Mucosa of gallbladder (tissue), 1 donor: ENCODE measurements around the gene ATF4. TPM values are rescaled to one million over a fixed set of nuclear protein-coding genes. Genes with fewer than 3 reads are reported as not detected.
"Not testable (repeated sequence)": the region's sequence is repeated elsewhere in the genome, so short reads cannot be mapped to it uniquely, and the experiment has no call there.

Experiments
- DNase-seq: peaks from one replicate; pipeline ENCODE4 v3.0.0-alpha.2; 2020; ENCODE audit warnings: low spot score
- total RNA-seq: library from RNA; stranded (reverse); gene quantifications from one replicate; pipeline ENCODE4 v1.2.1, GENCODE V29; 2021
- donor health status: DM: no; HTN: no; CAD: no.

Gene ATF4
- total RNA-seq, 1 donor from 2014 or later, result 248 TPM

GRCh38 chr22:39510529-39511149 is 9.7 kb upstream of the ATF4 start:
- DNase-seq, result no peak

GRCh38 chr22:39511226-39511625 is 9.1 kb upstream of the ATF4 start:
- DNase-seq, result no peak

GRCh38 chr22:39512026-39512425 is 8.3 kb upstream of the ATF4 start:
- no peak for DNase-seq

GRCh38 chr22:39513791-39514190 is 6.6 kb upstream of the ATF4 start:
- no peak for DNase-seq

GRCh38 chr22:39514373-39514973 is 5.9 kb upstream of the ATF4 start:
- DNase-seq, result peak; percentile 60

GRCh38 chr22:39515266-39516050 is 4.9 kb upstream of the ATF4 start:
- DNase-seq, result no peak

- no peak for DNase-seq
Observed at GRCh38 chr22:39517470-39517869, 2.9 kb upstream of the ATF4 start.

- no peak for DNase-seq
Observed at GRCh38 chr22:39518144-39518786, 2.1 kb upstream of the ATF4 start.

- no peak for DNase-seq
Observed at GRCh38 chr22:39518996-39519680, 1.2 kb upstream of the ATF4 start.

- DNase-seq, result peak; percentile 98
Observed at GRCh38 chr22:39519681-39520225, 609 bp upstream of the ATF4 start.

- DNase-seq, result not testable (repeated sequence)
Observed at GRCh38 chr22:39521106-39521885, 934 bp downstream of the ATF4 start.

GRCh38 chr22:39522091-39522490 is 1.7 kb downstream of the ATF4 start:
- DNase-seq, result not testable (repeated sequence)

GRCh38 chr22:39522567-39523300 is 2.4 kb downstream of the ATF4 start:
- no peak for DNase-seq

GRCh38 chr22:39524089-39524752 is 3.9 kb downstream of the ATF4 start:
- DNase-seq, result no peak

- DNase-seq, result no peak
Observed at GRCh38 chr22:39524753-39525657, 4.6 kb downstream of the ATF4 start.

- DNase-seq, result no peak
Observed at GRCh38 chr22:39525658-39525975, 5.3 kb downstream of the ATF4 start.

GRCh38 chr22:39526736-39527171 is 6.4 kb downstream of the ATF4 start:
- DNase-seq, result no peak

GRCh38 chr22:39527481-39527961 is 7.2 kb downstream of the ATF4 start:
- DNase-seq, result peak; percentile 56
